ENCODE measurements around the gene EVA1C. TPM values are rescaled to one million over a fixed set of nuclear protein-coding genes. Genes with fewer than 3 reads are reported as not detected.

Gene EVA1C
- total and polyA plus RNA-seq, 10 of the 15 experiments (the other 5 are each of a cell fraction or from before 2014, with no cell fraction given): 0.13 to 0.56 (median 0.34) TPM; not detected in 7

DNA sequence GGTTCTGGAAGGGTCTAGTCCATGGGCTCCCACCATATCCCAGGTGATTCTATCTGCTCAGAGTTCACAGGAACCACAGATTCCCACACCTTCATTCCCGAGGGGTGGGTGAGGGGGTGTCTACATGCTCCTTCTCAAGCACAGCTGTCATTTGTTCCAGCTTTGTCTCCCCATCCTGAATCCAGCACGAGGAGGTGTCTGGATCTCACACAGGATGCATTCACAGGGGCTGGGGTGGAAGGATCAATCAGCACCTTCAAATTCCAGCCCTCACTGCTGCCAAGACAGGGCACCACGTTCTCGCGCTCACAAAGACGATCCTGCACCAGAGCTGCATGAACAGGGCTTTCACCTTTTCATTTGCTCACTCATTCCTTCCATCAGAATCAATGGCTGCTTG, 120.1 kb downstream of the EVA1C start:
- DNase-seq (ENCODE audit: low read depth, low spot score): no peak
- in situ Hi-C loops (cut with MboI): no loop called here

More for the DNA sequence above, 120.1 kb downstream of the EVA1C start:
- H4K20me1 ChIP-seq (ENCODE audit: control insufficient read depth, insufficient read depth): no peaks in the 10 kb centered on the region
- H2AFZ ChIP-seq (ENCODE audit: control insufficient read depth, low read depth, low read length): no peak overlapping the region
- ChIA-PET SMC1A (ENCODE audit: uncharacterized antibody, unreplicated experiment) (no interaction called here), RAD21 (ENCODE audit: unreplicated experiment) (no interaction called here), CTCF (no interaction called here), POLR2A (no interaction called here)
- no peaks in the 10 kb centered on the region for H3K36me3 ChIP-seq (ENCODE audit: control insufficient read depth in 2 of 2, insufficient read depth in 2 of 2, low read length in 1 of 2)
- no peak overlapping the region for H3K4me3 ChIP-seq
- no peaks in the 10 kb centered on the region for H3K79me2 ChIP-seq (ENCODE audit: control insufficient read depth, insufficient read depth, low read length)
- ATAC-seq (no peak), FAIRE-seq (no peak)
- 50% methylated on average over 6 of the region's 6 CpGs for WGBS (ENCODE audit: insufficient coverage, insufficient replicate concordance, low lambda C conversion rate, missing lambda C conversion rate)
- H3K27me3 ChIP-seq (replicated peaks in 1 of 2; ENCODE audit: control insufficient read depth in 2 of 2, insufficient read depth in 2 of 2, low read length in 1 of 2): 0 out of 4 replicates have a peak, but pooled peaks cover 0 to 2% of the 10 kb centered on the region in 2 experiments
- intact Hi-C loops (cut with micrococcal nuclease; ENCODE audit: unreplicated experiment): no loop called here
- no peak overlapping the region for H3K4me2 ChIP-seq (ENCODE audit: control insufficient read depth, insufficient read depth)
- BruUV-seq (replicated peaks): no TSS peak
- no peaks in the 10 kb centered on the region for H3K9me3 ChIP-seq (replicated peaks; ENCODE audit: control insufficient read depth, insufficient read depth, low read length)
- H3K4me1 ChIP-seq (ENCODE audit: control insufficient read depth, insufficient read depth, low read length): no peaks in the 10 kb centered on the region
- H3K27ac ChIP-seq (ENCODE audit: control insufficient read depth, insufficient read depth): no peak overlapping the region
- TF ChIP-seq POLR2AphosphoS5 (IDR thresholded peaks at IDR 0.05; ENCODE audit: low read length): no peak
- no peak for TF ChIP-seq MEF2A (IDR thresholded peaks at IDR 0.05; ENCODE audit: insufficient read depth, low read depth, low read length)
- no peak for TF ChIP-seq PKNOX1 (IDR thresholded peaks at IDR 0.05)
- TF ChIP-seq ZZZ3 (IDR thresholded peaks at IDR 0.05; ENCODE audit: control insufficient read depth, insufficient read length, low read depth): no peak
- no peak for TF ChIP-seq NFXL1 (IDR thresholded peaks at IDR 0.05; ENCODE audit: borderline replicate concordance)
- no peak for TF ChIP-seq POLR2AphosphoS2 (IDR thresholded peaks at IDR 0.05; ENCODE audit: low read depth, low read length)
- TF ChIP-seq ZNF274 (IDR thresholded peaks at IDR 0.05; ENCODE audit: insufficient read depth, insufficient read length): no peak
- TF ChIP-seq, protein P1, sequence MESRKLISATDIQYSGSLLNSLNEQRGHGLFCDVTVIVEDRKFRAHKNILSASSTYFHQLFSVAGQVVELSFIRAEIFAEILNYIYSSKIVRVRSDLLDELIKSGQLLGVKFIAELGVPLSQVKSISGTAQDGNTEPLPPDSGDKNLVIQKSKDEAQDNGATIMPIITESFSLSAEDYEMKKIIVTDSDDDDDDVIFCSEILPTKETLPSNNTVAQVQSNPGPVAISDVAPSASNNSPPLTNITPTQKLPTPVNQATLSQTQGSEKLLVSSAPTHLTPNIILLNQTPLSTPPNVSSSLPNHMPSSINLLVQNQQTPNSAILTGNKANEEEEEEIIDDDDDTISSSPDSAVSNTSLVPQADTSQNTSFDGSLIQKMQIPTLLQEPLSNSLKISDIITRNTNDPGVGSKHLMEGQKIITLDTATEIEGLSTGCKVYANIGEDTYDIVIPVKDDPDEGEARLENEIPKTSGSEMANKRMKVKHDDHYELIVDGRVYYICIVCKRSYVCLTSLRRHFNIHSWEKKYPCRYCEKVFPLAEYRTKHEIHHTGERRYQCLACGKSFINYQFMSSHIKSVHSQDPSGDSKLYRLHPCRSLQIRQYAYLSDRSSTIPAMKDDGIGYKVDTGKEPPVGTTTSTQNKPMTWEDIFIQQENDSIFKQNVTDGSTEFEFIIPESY (IDR thresholded peaks at IDR 0.05): no peak
- no peak for TF ChIP-seq ZNF24 (IDR thresholded peaks at IDR 0.05)
- H3K9ac ChIP-seq (ENCODE audit: control insufficient read depth, insufficient read depth, low read length): no peak overlapping the region
